Vagina (tissue), 2 donors: Measurements from ENCODE around the gene ADAMTSL1. TPM values are rescaled to one million over a fixed set of nuclear protein-coding genes. Genes with fewer than 3 reads are reported as not detected.

Source experiments
- DNase-seq, 2 donors: peaks; one replicate each; pipeline ENCODE4 v3.0.0-alpha.2; 2017; ENCODE audit errors: extremely low spot score in 2 of 2
- H3K27ac ChIP-seq: fragments of 200-600 bp; sonication (generic); one replicate; pipeline ENCODE4 v1.5.1; 2019
- H3K27me3 ChIP-seq: fragments of 200-600 bp; sonication (generic); one replicate; pipeline ENCODE4 v1.5.1; 2019
- H3K36me3 ChIP-seq, 2 donors: fragments of 200-600 bp; sonication (generic); one replicate each; pipeline ENCODE4 v1.5.1; 2017 to 2019
- H3K4me1 ChIP-seq: fragments of 200-600 bp; sonication (generic); one replicate; pipeline ENCODE4 v1.5.1; 2019
- H3K4me3 ChIP-seq, 2 donors: fragments of 200-600 bp; sonication (generic); 1 replicate in 1 of 2; 2 replicates in 1 of 2; pipeline ENCODE4 v1.5.1; 2016 to 2019
- H3K9me3 ChIP-seq: fragments of 200-600 bp; sonication (generic); one replicate; pipeline ENCODE4 v1.5.1; 2019
- CTCF ChIP-seq, 3 experiments: fragments of 450-650 bp in 2 of 3; fragments of 200-600 bp in 1 of 3; sonication (generic) in 1 of 3; IDR thresholded peaks; one replicate each; pipeline ENCODE4 v1.5.1; 2017 to 2019; ENCODE audit warnings: antibody characterized with exemption in 3 of 3, mild to moderate bottlenecking in 2 of 3, moderate library complexity in 2 of 3
- POLR2A ChIP-seq, 2 donors: fragments of 450-650 bp; IDR thresholded peaks; one replicate each; pipeline ENCODE4 v1.6.1; 2017; ENCODE audit warnings: antibody characterized with exemption in 2 of 2, mild to moderate bottlenecking in 2 of 2, moderate library complexity in 2 of 2
- POLR2AphosphoS5 ChIP-seq, 2 donors: sonication (generic); formaldehyde crosslinking; IDR thresholded peaks; one replicate each; pipeline ENCODE4 v1.9.0; 2017; ENCODE audit warnings: antibody characterized with exemption in 2 of 2, mild to moderate bottlenecking in 2 of 2, low read depth in 1 of 2; ENCODE audit not compliant: insufficient read depth in 1 of 2
- intact Hi-C: fragments of 100-400 bp; cut with DNase I; formaldehyde crosslinking; loops from one replicate; pipeline ENCODE4 v1.15.1; 2023
- total RNA-seq: library from RNA; depleted of rRNA; stranded (reverse); fragments of >200 nt; gene quantifications from one replicate; pipeline ENCODE4 v1.2.3, GENCODE V29; 2016

Gene ADAMTSL1
- total RNA-seq, 1 donor from 2014 or later = 8.1 TPM

- intact Hi-C loops = no loop called here
- no peak for DNase-seq
- no peaks in the 10 kb centered on the region for H3K9me3 ChIP-seq
- H3K36me3 ChIP-seq = no peaks in the 10 kb centered on the region
- H3K27me3 ChIP-seq = no peaks in the 10 kb centered on the region
- H3K4me1 ChIP-seq = peaks cover 16% of the 10 kb centered on the region
- TF ChIP-seq POLR2AphosphoS5 (IDR thresholded peaks at IDR 0.05; ENCODE audit: insufficient read depth in 1 of 2, low read depth in 1 of 2) = no peak
- H3K27ac ChIP-seq = no peak overlapping the region
- H3K4me3 ChIP-seq = no peak overlapping the region
These were observed 14.9 kb downstream of the ADAMTSL1 start for GRCh38 chr9:18488886-18489285.

- Histone ChIP-seq H3K9me3 (no peaks in the 10 kb centered on the region), H3K4me3 (no peak overlapping the region), H3K27me3 (no peaks in the 10 kb centered on the region), H3K36me3 (no peaks in the 10 kb centered on the region), H3K4me1 (peaks cover 16% of the 10 kb centered on the region), H3K27ac (peak overlapping the region; percentile 71)
- DNase-seq = no peak
- TF ChIP-seq POLR2AphosphoS5 (IDR thresholded peaks at IDR 0.05; ENCODE audit: insufficient read depth in 1 of 2, low read depth in 1 of 2) (no peak), CTCF (IDR thresholded peaks at IDR 0.05) (no peak), POLR2A (IDR thresholded peaks at IDR 0.05) (no peak)
- intact Hi-C loops = no loop called here
These were observed 15.9 kb downstream of the ADAMTSL1 start for GRCh38 chr9:18489861-18490260.

- no peak for DNase-seq
These were observed 16.9 kb downstream of the ADAMTSL1 start for GRCh38 chr9:18490641-18491370.

GRCh38 chr9:18492612-18493011 lies 18.7 kb downstream of the ADAMTSL1 start:
- intact Hi-C loops = no loop called here
- H3K27me3 ChIP-seq = no peaks in the 10 kb centered on the region
- DNase-seq = no peak
- peaks cover 16% of the 10 kb centered on the region for H3K4me1 ChIP-seq
- TF ChIP-seq POLR2AphosphoS5 (IDR thresholded peaks at IDR 0.05; ENCODE audit: insufficient read depth in 1 of 2, low read depth in 1 of 2) = no peak
- H3K27ac ChIP-seq = no peak overlapping the region
- no peaks in the 10 kb centered on the region for H3K36me3 ChIP-seq
- H3K4me3 ChIP-seq = no peak overlapping the region
- H3K9me3 ChIP-seq = no peaks in the 10 kb centered on the region

More at GRCh38 chr9:18490641-18491370, 16.9 kb downstream of the ADAMTSL1 start:
- Histone ChIP-seq H3K27me3 (no peaks in the 10 kb centered on the region), H3K4me3 (peak overlapping the region in 1 of 2 donors; percentile 10), H3K9me3 (no peaks in the 10 kb centered on the region), H3K36me3 (no peaks in the 10 kb centered on the region), H3K4me1 (peaks cover 16% of the 10 kb centered on the region), H3K27ac (peak overlapping the region; percentile 71)
- TF ChIP-seq POLR2A (IDR thresholded peaks at IDR 0.05) = no peak
- TF ChIP-seq CTCF (IDR thresholded peaks at IDR 0.05) = no peak
- no peak for TF ChIP-seq POLR2AphosphoS5 (IDR thresholded peaks at IDR 0.05; ENCODE audit: insufficient read depth in 1 of 2, low read depth in 1 of 2)
- intact Hi-C loops = no loop called here

- Histone ChIP-seq H3K9me3 (no peaks in the 10 kb centered on the region), H3K4me1 (peaks cover 16% of the 10 kb centered on the region), H3K4me3 (no peak overlapping the region), H3K27ac (no peak overlapping the region), H3K27me3 (no peaks in the 10 kb centered on the region), H3K36me3 (no peaks in the 10 kb centered on the region)
- DNase-seq = no peak
- TF ChIP-seq POLR2A (IDR thresholded peaks at IDR 0.05) = no peak
- no peak for TF ChIP-seq CTCF (IDR thresholded peaks at IDR 0.05)
- no peak for TF ChIP-seq POLR2AphosphoS5 (IDR thresholded peaks at IDR 0.05; ENCODE audit: insufficient read depth in 1 of 2, low read depth in 1 of 2)
- intact Hi-C loops = no loop called here
These were observed 19.6 kb downstream of the ADAMTSL1 start for GRCh38 chr9:18493451-18493993.

GRCh38 chr9:18495065-18495464 lies 21.1 kb downstream of the ADAMTSL1 start:
- Histone ChIP-seq H3K27me3 (no peaks in the 10 kb centered on the region), H3K27ac (no peak overlapping the region), H3K36me3 (no peaks in the 10 kb centered on the region), H3K4me3 (no peak overlapping the region), H3K4me1 (peaks cover 19% of the 10 kb centered on the region), H3K9me3 (no peaks in the 10 kb centered on the region)
- DNase-seq = no peak
- intact Hi-C loops = no loop called here
- TF ChIP-seq CTCF (IDR thresholded peaks at IDR 0.05) (no peak), POLR2A (IDR thresholded peaks at IDR 0.05) (no peak), POLR2AphosphoS5 (IDR thresholded peaks at IDR 0.05; ENCODE audit: insufficient read depth in 1 of 2, low read depth in 1 of 2) (no peak)
